HepG2 (cell line): ENCODE data around the gene KRT14. TPM values are rescaled to one million over a fixed set of nuclear protein-coding genes. Genes with fewer than 3 reads are reported as not detected.
A peak's percentile ranks its signal among the peaks of the same experiment; 100 is the strongest.

Experiments used
- ATF7 ChIP-seq, 2 experiments: fragments of 450-650 bp in 1 of 2; sonication (generic) in 1 of 2; formaldehyde crosslinking in 1 of 2; IDR thresholded peaks; 2 replicates each; pipeline versions ENCODE4 v1.4.0 to v1.6.1; 2016 to 2020; ENCODE audit warnings: antibody characterized with exemption in 1 of 2, mild to moderate bottlenecking in 1 of 2, missing genetic modification reagents in 1 of 2
- FOXP1 ChIP-seq, 2 experiments: fragments of 450-650 bp in 1 of 2; IDR thresholded peaks; 2 replicates each; pipeline ENCODE4 v1.6.1; 2017 to 2018; ENCODE audit warnings: antibody characterized with exemption in 1 of 2
- KMT2A ChIP-seq: sonication (generic); formaldehyde crosslinking; IDR thresholded peaks from 2 replicates; pipeline ENCODE4 v1.4.0; 2020; ENCODE audit warnings: missing genetic modification reagents
- NFKBIZ ChIP-seq: IDR thresholded peaks from 2 replicates; pipeline ENCODE4 v1.6.1; 2018; ENCODE audit warnings: missing genetic modification reagents, missing compliant biosample characterization
- NR2C2 ChIP-seq: sonication (generic); formaldehyde crosslinking; IDR thresholded peaks from 2 replicates; pipeline ENCODE4 v1.4.0; 2020; ENCODE audit warnings: missing genetic modification reagents, mild to moderate bottlenecking, moderate library complexity, borderline replicate concordance
- RBM22 ChIP-seq: fragments of 200-400 bp; formaldehyde crosslinking; optimal IDR thresholded peaks from 2 replicates; pipeline ENCODE3; 2017; ENCODE audit warnings: mild to moderate bottlenecking, low read length, moderate library complexity
- RELA ChIP-seq: sonication (generic); formaldehyde crosslinking; IDR thresholded peaks from 2 replicates; pipeline ENCODE4 v1.4.0; 2020; ENCODE audit warnings: missing genetic modification reagents
- REPIN1 ChIP-seq: sonication (generic); formaldehyde crosslinking; IDR thresholded peaks from 2 replicates; pipeline ENCODE4 v1.8.0; 2022; ENCODE audit warnings: missing genetic modification reagents, low read depth, mild to moderate bottlenecking, borderline replicate concordance
- RORA ChIP-seq: sonication (generic); formaldehyde crosslinking; IDR thresholded peaks from 2 replicates; pipeline ENCODE4 v1.5.0; 2020; ENCODE audit warnings: mild to moderate bottlenecking, missing genetic modification reagents, moderate library complexity
- SIN3A ChIP-seq: IDR thresholded peaks from 2 replicates; pipeline ENCODE4 v1.6.1; 2011; ENCODE audit warnings: low read depth, mild to moderate bottlenecking, control low read depth, low read length, borderline replicate concordance
- SOX6 ChIP-seq, 2 experiments: fragments of 450-650 bp in 1 of 2; sonication (generic) in 1 of 2; formaldehyde crosslinking in 1 of 2; IDR thresholded peaks; 2 replicates each; pipeline versions ENCODE4 v1.4.0 to v1.6.1; 2017 to 2020; ENCODE audit warnings: antibody characterized with exemption in 1 of 2, mild to moderate bottlenecking in 1 of 2, missing genetic modification reagents in 1 of 2
- SRSF9 ChIP-seq: fragments of 200-400 bp; formaldehyde crosslinking; IDR thresholded peaks from 2 replicates; pipeline ENCODE4 v1.6.1; 2018; ENCODE audit warnings: borderline replicate concordance, mild to moderate bottlenecking, low read depth, low read length; ENCODE audit not compliant: insufficient read depth, poor library complexity, severe bottlenecking
- ZMYM3 ChIP-seq: sonication (generic); formaldehyde crosslinking; IDR thresholded peaks from 2 replicates; pipeline ENCODE4 v1.5.1; 2020; ENCODE audit warnings: mild to moderate bottlenecking, missing genetic modification reagents
- ZNF136 ChIP-seq: sonication (generic); formaldehyde crosslinking; IDR thresholded peaks from 2 replicates; pipeline ENCODE4 v1.8.1; 2022; ENCODE audit warnings: low read depth, mild to moderate bottlenecking, moderate library complexity, missing genetic modification reagents
- ZNF335 ChIP-seq: sonication (generic); formaldehyde crosslinking; IDR thresholded peaks from 2 replicates; pipeline ENCODE4 v1.4.0; 2020; ENCODE audit warnings: missing genetic modification reagents
- ZNF563 ChIP-seq: sonication (generic); formaldehyde crosslinking; IDR thresholded peaks from 2 replicates; pipeline ENCODE4 v1.8.0; 2022; ENCODE audit warnings: mild to moderate bottlenecking, moderate library complexity, missing genetic modification reagents
- ZNF660 ChIP-seq: sonication (generic); formaldehyde crosslinking; IDR thresholded peaks from 2 replicates; pipeline ENCODE4 v1.5.1; 2020; ENCODE audit warnings: mild to moderate bottlenecking, low read depth, missing genetic modification reagents, borderline replicate concordance
- ZNF687 ChIP-seq: sonication (generic); formaldehyde crosslinking; IDR thresholded peaks from 2 replicates; pipeline ENCODE4 v1.5.1; 2020; ENCODE audit warnings: mild to moderate bottlenecking, missing genetic modification reagents, moderate library complexity
- ZNF703 ChIP-seq: sonication (generic); formaldehyde crosslinking; IDR thresholded peaks from 2 replicates; pipeline ENCODE4 v1.5.1; 2020; ENCODE audit warnings: missing genetic modification reagents, mild to moderate bottlenecking, moderate library complexity, borderline replicate concordance
- ZNF883 ChIP-seq: sonication (generic); formaldehyde crosslinking; IDR thresholded peaks from 2 replicates; pipeline ENCODE4 v1.5.1; 2020; ENCODE audit warnings: mild to moderate bottlenecking, missing genetic modification reagents; ENCODE audit errors: not compliant biosample characterization
- polyA plus RNA-seq, 8 experiments: library from polyadenylated mRNA; depleted of rRNA in 3 of 8; stranded (reverse) in 7 of 8; unstranded in 1 of 8; fragments of >200 nt; fragmentation: Illumina TruSeq in 4 of 8; extraction: Trizol in 4 of 8; gene quantifications; 2 replicates each; pipeline versions ENCODE4 v1.2.1 to v1.2.3, GENCODE V29; 2011 to 2016; ENCODE audit warnings: low read depth in 4 of 8, missing spikeins in 1 of 8, mixed read lengths in 1 of 8; ENCODE audit not compliant: insufficient read depth in 1 of 8
- total RNA-seq, 5 experiments: library from RNA; depleted of rRNA; stranded (reverse); fragments of >200 nt; fragmentation: Illumina TruSeq; extraction: Trizol; gene quantifications; 2 replicates each; pipeline ENCODE4 v1.2.3, GENCODE V29; 2016; ENCODE audit warnings: low read depth in 1 of 5

The KRT14 gene
- total and polyA plus RNA-seq, 2 of the 13 experiments (the other 11 are each of a cell fraction or from before 2014, with no cell fraction given) = 0.09 TPM; not detected in 1

- TF ChIP-seq ZNF703 (CRISPR knock-in tag) (no peak), SIN3A (no peak), RBM22 (no peak), RORA (CRISPR knock-in tag) (no peak), ZNF563 (CRISPR knock-in tag) (no peak), NR2C2 (CRISPR knock-in tag) (no peak), SOX6 (IDR thresholded peaks at IDR 0.05) (no peak; the same call in 1 of the 2 replicates), SOX6 (CRISPR knock-in tag; IDR thresholded peaks at IDR 0.05) (no peak), ZNF883 (CRISPR knock-in tag) (no peak), ATF7 (IDR thresholded peaks at IDR 0.05) (peak; percentile 6; the same call in 1 of the 2 replicates), ATF7 (CRISPR knock-in tag; IDR thresholded peaks at IDR 0.05) (no peak), FOXP1 (IDR thresholded peaks at IDR 0.05) (peak; percentile 27; the same call in 1 of the 2 replicates), FOXP1 (CRISPR knock-in tag; IDR thresholded peaks at IDR 0.05) (no peak), NFKBIZ (CRISPR knock-in tag) (no peak), RELA (CRISPR knock-in tag) (no peak), ZNF660 (CRISPR knock-in tag) (no peak), REPIN1 (CRISPR knock-in tag) (no peak), ZNF687 (no peak), ZNF136 (no peak), SRSF9 (no peak), ZNF335 (CRISPR knock-in tag) (no peak), KMT2A (no peak), ZMYM3 (CRISPR knock-in tag) (no peak)
These were observed 45.9 kb upstream of the KRT14 start (continued) for GRCh38 chr17:41632482-41633105.
